H1 (cell line): ENCODE results near the gene RASEF. TPM values are rescaled to one million over a fixed set of nuclear protein-coding genes. Genes with fewer than 3 reads are reported as not detected.

Source experiments
- CTCF ChIA-PET: fragments of 300-600 bp; sonication (Branson Sonifier 250); formaldehyde crosslinking; loops from one replicate; lab custom pipeline; 2021; ENCODE audit not compliant: partially characterized antibody; lab: Charles Lee
- POLR2A ChIA-PET: fragments of 300-600 bp; sonication (Branson Sonifier 250); formaldehyde crosslinking; loops from one replicate; lab custom pipeline; 2021; ENCODE audit warnings: inconsistent platforms; ENCODE audit not compliant: partially characterized antibody; lab: Charles Lee
- DNase-seq, 2 experiments: peaks; one replicate each; pipeline versions ENCODE4 v3.0.0 to v3.0.0-alpha.2; 2010 to 2022; ENCODE audit warnings: low spot score in 2 of 2, low read depth in 1 of 2, mixed read lengths in 1 of 2
- FAIRE-seq: peaks from 2 replicates; lab custom pipeline; 2011; peaks lifted over from hg19 to GRCh38; lab: Jason Lieb, UNC
- H2AFZ ChIP-seq: 2 replicates; pipeline ENCODE4 v1.8.1; 2012; ENCODE audit warnings: low read length, inconsistent platforms
- H2AK5ac ChIP-seq: 2 replicates; pipeline ENCODE4 v1.6.1; 2013; ENCODE audit warnings: low read depth, low read length
- H2BK120ac ChIP-seq: replicated peaks from 2 replicates; pipeline ENCODE3; 2013; ENCODE audit warnings: low read depth, low read length, inconsistent platforms
- H2BK12ac ChIP-seq: 2 replicates; pipeline ENCODE4 v1.6.1; 2013; ENCODE audit warnings: low read depth, low read length
- H2BK15ac ChIP-seq: 2 replicates; pipeline ENCODE4 v1.6.1; 2013; ENCODE audit warnings: low read length
- H2BK20ac ChIP-seq: 2 replicates; pipeline ENCODE4 v1.6.1; 2013; ENCODE audit warnings: low read length
- H2BK5ac ChIP-seq: 2 replicates; pipeline ENCODE4 v1.6.1; 2013; ENCODE audit warnings: low read depth, low read length
- H3K14ac ChIP-seq: 2 replicates; pipeline ENCODE4 v1.6.1; 2013; ENCODE audit warnings: inconsistent platforms; ENCODE audit not compliant: insufficient read length
- H3K18ac ChIP-seq: 2 replicates; pipeline ENCODE4 v1.6.1; 2013; ENCODE audit warnings: low read length; ENCODE audit errors: extremely low read depth
- H3K23ac ChIP-seq: 2 replicates; pipeline ENCODE4 v1.6.1; 2013; ENCODE audit warnings: inconsistent platforms; ENCODE audit not compliant: insufficient read length
- H3K23me2 ChIP-seq: 2 replicates; pipeline ENCODE4 v1.6.1; 2013; ENCODE audit warnings: low read depth, low read length
- H3K27ac ChIP-seq: 2 replicates; pipeline ENCODE4 v1.6.1; 2011; ENCODE audit warnings: low read depth, low read length, inconsistent platforms
- H3K27me3 ChIP-seq, 4 experiments: replicated peaks in 1 of 4; 1 replicate in 1 of 4; 2 replicates in 3 of 4; pipeline versions ENCODE4 v1.6.1 to v1.8.1; 2011 to 2013; ENCODE audit warnings: low read length in 3 of 4, mild to moderate bottlenecking in 3 of 4, inconsistent platforms in 2 of 4, mixed read lengths in 2 of 4, moderate library complexity in 1 of 4; ENCODE audit not compliant: control insufficient read depth in 3 of 4, insufficient read depth in 3 of 4; ENCODE audit errors: extremely low read depth in 1 of 4
- H3K36me3 ChIP-seq, 4 experiments: 2 replicates each; pipeline versions ENCODE4 v1.6.1 to v1.8.1; 2011 to 2013; ENCODE audit warnings: mild to moderate bottlenecking in 4 of 4, low read length in 3 of 4, moderate library complexity in 2 of 4, control low read depth in 1 of 4, inconsistent platforms in 1 of 4; ENCODE audit not compliant: insufficient read depth in 4 of 4, control insufficient read depth in 2 of 4
- H3K4ac ChIP-seq: replicated peaks from 2 replicates; pipeline ENCODE3; 2013; ENCODE audit warnings: low read length, low read depth, mixed read lengths, inconsistent platforms; ENCODE audit not compliant: insufficient read length
- H3K4me1 ChIP-seq, 4 experiments: replicated peaks in 1 of 4; 1 replicate in 1 of 4; 2 replicates in 3 of 4; pipeline versions ENCODE4 v1.6.1 to v1.8.1; 2011 to 2013; ENCODE audit warnings: low read length in 3 of 4, inconsistent platforms in 2 of 4, mixed read lengths in 1 of 4; ENCODE audit not compliant: insufficient read depth in 4 of 4, control insufficient read depth in 3 of 4
- H3K4me2 ChIP-seq, 2 experiments: 2 replicates each; pipeline versions ENCODE4 v1.6.1 to v1.8.1; 2011 to 2013; ENCODE audit warnings: low read depth in 2 of 2, low read length in 2 of 2, control low read depth in 1 of 2, inconsistent platforms in 1 of 2, mild to moderate bottlenecking in 1 of 2; ENCODE audit not compliant: insufficient read depth in 1 of 2
- H3K4me3 ChIP-seq, 4 experiments: fragments of 200-600, 300-600 bp in 1 of 4; sonication (generic), shearing (Covaris generic), sonication (Bioruptor Twin) in 1 of 4; 2 replicates each; pipeline versions ENCODE4 v1.5.1 to v1.8.1; 2011 to 2016; ENCODE audit warnings: low read length in 4 of 4, low read depth in 3 of 4, control low read depth in 2 of 4, inconsistent platforms in 2 of 4, mild to moderate bottlenecking in 2 of 4, mixed read lengths in 1 of 4, moderate library complexity in 1 of 4; ENCODE audit not compliant: insufficient read depth in 2 of 4; ENCODE audit errors: extremely low read depth in 1 of 4
- H3K56ac ChIP-seq: replicated peaks from 2 replicates; pipeline ENCODE3; 2013; ENCODE audit warnings: low read depth, mild to moderate bottlenecking, mixed read lengths, low read length, inconsistent platforms; ENCODE audit not compliant: insufficient read length
- H3K79me1 ChIP-seq: 2 replicates; pipeline ENCODE4 v1.6.1; 2013; ENCODE audit warnings: low read depth, low read length, control low read depth
- H3K79me2 ChIP-seq, 2 experiments: 2 replicates each; pipeline versions ENCODE4 v1.6.1 to v1.8.1; 2012 to 2013; ENCODE audit warnings: low read length in 2 of 2, mild to moderate bottlenecking in 2 of 2, inconsistent platforms in 1 of 2; ENCODE audit not compliant: insufficient read depth in 2 of 2, control insufficient read depth in 1 of 2
- H3K9ac ChIP-seq, 4 experiments: replicated peaks in 1 of 4; 1 replicate in 1 of 4; 2 replicates in 3 of 4; pipeline versions ENCODE4 v1.6.1 to v1.8.1; 2011 to 2013; ENCODE audit warnings: low read depth in 3 of 4, low read length in 3 of 4, control low read depth in 2 of 4, mild to moderate bottlenecking in 2 of 4, moderate library complexity in 2 of 4, inconsistent platforms in 1 of 4; ENCODE audit errors: extremely low read depth in 1 of 4
- H3K9me3 ChIP-seq, 2 experiments: 2 replicates each; pipeline versions ENCODE4 v1.6.1 to v1.8.1; 2012 to 2013; ENCODE audit warnings: mild to moderate bottlenecking in 2 of 2, moderate library complexity in 2 of 2, control low read depth in 1 of 2, inconsistent platforms in 1 of 2, low read depth in 1 of 2, low read length in 1 of 2, mixed read lengths in 1 of 2; ENCODE audit not compliant: insufficient read depth in 2 of 2
- H4K20me1 ChIP-seq, 2 experiments: replicated peaks in 1 of 2; 2 replicates each; pipeline versions ENCODE3 to v1.8.1; 2011 to 2013; ENCODE audit warnings: inconsistent platforms in 2 of 2, low read length in 2 of 2, mild to moderate bottlenecking in 1 of 2; ENCODE audit not compliant: insufficient read depth in 2 of 2, control insufficient read depth in 1 of 2
- H4K5ac ChIP-seq: 2 replicates; pipeline ENCODE4 v1.6.1; 2013; ENCODE audit warnings: low read length, low read depth, mixed read lengths, inconsistent platforms; ENCODE audit not compliant: insufficient read length
- H4K8ac ChIP-seq: 2 replicates; pipeline ENCODE4 v1.8.0; 2013; ENCODE audit warnings: mild to moderate bottlenecking, moderate library complexity, low read length, inconsistent platforms; ENCODE audit not compliant: insufficient read depth; ENCODE audit errors: extremely low read depth
- H4K91ac ChIP-seq: replicated peaks from 2 replicates; pipeline ENCODE3; 2013; ENCODE audit warnings: low read length, mixed read lengths, inconsistent platforms; ENCODE audit not compliant: insufficient read length
- CREB1 ChIP-seq: IDR thresholded peaks from 2 replicates; pipeline ENCODE4 v1.6.1; 2012; ENCODE audit warnings: inconsistent platforms
- WGBS, 2 experiments: shearing (Covaris generic) in 1 of 2; methylation state at CpG; one replicate each; pipeline versions ENCODE4 v1.1.6 to v1.1.7; 2013 to 2015; ENCODE audit warnings: low lambda C conversion rate in 2 of 2, mixed read lengths in 2 of 2, inconsistent platforms in 1 of 2, low coverage in 1 of 2, missing lambda C conversion rate in 1 of 2; ENCODE audit not compliant: insufficient replicate concordance in 2 of 2, insufficient coverage in 1 of 2, insufficient read length in 1 of 2; ENCODE audit errors: extremely low coverage in 1 of 2, missing lambda C conversion rate in 1 of 2; 5-methylcytosine and 5-hydroxymethylcytosine counted together
- polyA plus RNA-seq, 7 experiments: library from polyadenylated mRNA; depleted of rRNA in 3 of 7; stranded (reverse) in 5 of 7; unstranded in 2 of 7; fragments of >200 nt in 5 of 7; fragments of 200-250 nt in 2 of 7; gene quantifications; 1 replicate in 5 of 7; 2 replicates in 1 of 7; 4 replicates in 1 of 7; pipeline versions ENCODE4 v1.2.1 to v1.2.3, GENCODE V29; 2011 to 2013; ENCODE audit warnings: missing spikeins in 2 of 7, mixed read lengths in 2 of 7
- total RNA-seq: library from RNA; stranded (reverse); fragmentation: NEBNext Ultra II Directional; extraction: Animal tissue kit (Norgen Biotek cat#: 25700); gene quantifications from 2 replicates; pipeline ENCODE4 v1.2.1, GENCODE V29; 2021

Gene RASEF
- total and polyA plus RNA-seq, 2 of the 8 experiments (the other 6 are each of a cell fraction or from before 2014, with no cell fraction given): 1.1 to 4.6 TPM

- CTCF ChIA-PET: no interaction called here
- H2AFZ ChIP-seq: no peak overlapping the region
- WGBS, 2 experiments: 90% methylated on average over 3 of the region's 3 CpGs; no CpG with 5 or more reads in 1 of the 2 experiments
- no peak overlapping the region for H3K4ac ChIP-seq
- no peaks in the 10 kb centered on the region for H3K79me2 ChIP-seq
- no peak overlapping the region for H3K56ac ChIP-seq
- H4K20me1 ChIP-seq: no peaks in the 10 kb centered on the region
- no peaks in the 10 kb centered on the region; a peak in 1 of 8 replicates for H3K36me3 ChIP-seq
- H4K5ac ChIP-seq: no peak overlapping the region
- H3K9ac ChIP-seq: no peak overlapping the region
- H2AK5ac ChIP-seq: no peak overlapping the region
- H3K4me1 ChIP-seq: no peaks in the 10 kb centered on the region
- H3K18ac ChIP-seq: no peak overlapping the region
- H4K91ac ChIP-seq: no peak overlapping the region
- H3K27ac ChIP-seq: no peak overlapping the region
- no peaks in the 10 kb centered on the region for H3K79me1 ChIP-seq
- H2BK5ac ChIP-seq: no peak overlapping the region
- FAIRE-seq (no peak), DNase-seq (no peak)
- H2BK120ac ChIP-seq: no peak overlapping the region
- no peak overlapping the region for H2BK15ac ChIP-seq
- H3K9me3 ChIP-seq: peaks cover 0 to 2% of the 10 kb centered on the region in 2 experiments; a peak in 1 of 4 replicates
- no peak overlapping the region for H3K4me2 ChIP-seq
- no peak overlapping the region for H3K23ac ChIP-seq
- no peak overlapping the region for H4K8ac ChIP-seq
- H3K4me3 ChIP-seq: no peak overlapping the region
- H3K27me3 ChIP-seq: no peaks in the 10 kb centered on the region
- POLR2A ChIA-PET: no interaction called here
- no peak overlapping the region for H3K14ac ChIP-seq
- H2BK12ac ChIP-seq: no peak overlapping the region
- no peak overlapping the region for H2BK20ac ChIP-seq
- H3K23me2 ChIP-seq: no peaks in the 10 kb centered on the region
- no peak for TF ChIP-seq CREB1
Observed at GRCh38 chr9:82968388-82968787, 94.6 kb downstream of the RASEF start.
